Epithelial cell of alveolus of lung (primary cell): ENCODE results near the gene IFI44L. TPM values are rescaled to one million over a fixed set of nuclear protein-coding genes. Genes with fewer than 3 reads are reported as not detected.

Source experiments
- total RNA-seq: library from RNA; depleted of rRNA; stranded (reverse); fragments of >200 nt; gene quantifications from 2 replicates; pipeline ENCODE4 v1.2.1, GENCODE V29; 2015

The IFI44L gene
- 0.48 and 7.4 TPM in 2 replicates for total RNA-seq

DNA sequence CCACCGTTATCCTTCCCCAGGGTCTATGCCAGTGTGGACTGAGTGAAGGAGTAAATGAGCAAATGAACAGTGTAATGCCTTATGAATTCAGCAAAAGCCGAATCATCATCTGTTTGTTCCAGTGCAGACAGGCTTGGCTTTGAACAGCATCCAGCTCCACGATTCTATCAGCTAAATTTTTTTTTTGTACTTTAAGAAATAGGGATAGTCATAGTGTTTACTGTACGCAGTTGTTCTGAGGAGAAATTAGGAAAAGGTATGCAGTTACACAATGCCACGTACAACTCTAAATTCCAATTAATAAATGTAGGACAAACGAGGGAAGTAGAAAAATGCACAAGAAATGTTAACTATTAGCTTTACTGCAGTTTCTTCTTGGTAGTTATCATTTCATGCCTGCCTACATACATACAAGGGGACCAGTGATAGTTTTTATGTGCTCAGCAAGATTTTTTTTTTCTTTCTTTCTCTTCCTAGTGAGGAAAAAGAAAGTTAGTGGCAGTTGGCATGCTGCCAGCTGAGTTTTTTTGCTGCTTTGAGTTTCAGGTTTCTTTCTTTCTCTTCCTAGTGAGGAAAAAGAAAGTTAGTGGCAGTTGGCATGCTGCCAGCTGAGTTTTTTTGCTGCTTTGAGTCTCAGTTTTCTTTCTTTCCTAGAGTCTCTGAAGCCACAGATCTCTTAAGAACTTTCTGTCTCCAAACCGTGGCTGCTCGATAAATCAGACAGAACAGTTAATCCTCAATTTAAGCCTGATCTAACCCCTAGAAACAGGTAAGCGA, at the start of gene IFI44L:
Gene IFI44L, plus strand, starts transcription at position 646 of the 777 bp plus-strand sequence. CDS start 7,468 bp downstream, outside the sequence.

GRCh38 chr1:78649628-78650027, 29.4 kb downstream of the IFI44L start, which contains the start of gene IFI44:
Gene IFI44 (plus strand): TSS chr1:78649831. CDS start chr1:78650196, 365 bp downstream.

Other genes with a start within 250 kb of the IFI44L start
- gene PTGFR, start 129.5 kb upstream of the IFI44L start, total RNA-seq: 0.78 and 2.6 TPM in 2 replicates
- 4.0 and 10.5 TPM in 2 replicates for gene IFI44, start 29.4 kb downstream of the IFI44L start, total RNA-seq